Effector memory CD8-positive, alpha-beta T cell (primary cell): Measurements from ENCODE around the gene MAGT1.
"Not testable (repeated sequence)": the region's sequence is repeated elsewhere in the genome, so short reads cannot be mapped to it uniquely, and the experiment has no call there.

ENCODE experiments used
- ATAC-seq: fragments of 150-1000 bp; cut with Tn5 transposase; replicated peaks from 2 replicates; pipeline ENCODE4 v1.10.0; 2021; ENCODE audit warnings: mild to moderate bottlenecking, moderate library complexity
- DNase-seq, 3 experiments: peaks; one replicate each; pipeline ENCODE4 v3.0.0; 2021
- H3K27ac Mint-ChIP-seq, 2 donors: one replicate each; pipeline ENCODE4 v1.8.0; 2022; ENCODE audit warnings: mild to moderate bottlenecking in 2 of 2, mixed read lengths in 2 of 2, moderate library complexity in 2 of 2
- H3K27me3 Mint-ChIP-seq, 2 donors: one replicate each; pipeline ENCODE4 v1.8.0; 2022; ENCODE audit warnings: mixed read lengths in 2 of 2
- H3K36me3 Mint-ChIP-seq: one replicate; pipeline ENCODE4 v1.8.0; 2022; ENCODE audit warnings: mild to moderate bottlenecking, moderate library complexity, mixed read lengths; ENCODE audit not compliant: insufficient read depth
- H3K4me1 Mint-ChIP-seq, 2 donors: one replicate each; pipeline ENCODE4 v1.8.0; 2022; ENCODE audit warnings: low read depth in 2 of 2, mixed read lengths in 2 of 2
- H3K4me3 Mint-ChIP-seq, 2 donors: one replicate each; pipeline ENCODE4 v1.8.0; 2022; ENCODE audit warnings: mild to moderate bottlenecking in 2 of 2, mixed read lengths in 2 of 2, moderate library complexity in 2 of 2
- H3K9me3 Mint-ChIP-seq, 2 donors: one replicate each; pipeline ENCODE4 v1.8.0; 2022; ENCODE audit warnings: mixed read lengths in 2 of 2

The MAGT1 gene

GRCh38 chrX:77910108-77910840 is 15.0 kb upstream of the MAGT1 start, which contains the start of gene ATP7A:
Gene ATP7A (plus strand): TSS chrX:77910693. CDS start chrX:77971642, 60,949 bp downstream.
- Mint-ChIP-seq H3K9me3 (no peaks in the 10 kb centered on the region), H3K27ac (peak within 1 kb of the TSS; percentile 98), H3K4me3 (peak within 1 kb of the TSS; percentile 95 to 97), H3K36me3 (peaks cover 19% of the 10 kb centered on the region), H3K27me3 (no peaks in the 10 kb centered on the region), H3K4me1 (peaks cover 9 to 12% of the 10 kb centered on the region in 2 donors)
- peak; percentile 82 to 86 (median 85) for DNase-seq
- peak; percentile 91 for ATAC-seq

GRCh38 chrX:77901506-77901905 is 6.3 kb upstream of the MAGT1 start:
- no peak for ATAC-seq
- H3K36me3 Mint-ChIP-seq: peaks cover 57% of the 10 kb centered on the region
- H3K27ac Mint-ChIP-seq: peak overlapping the region in 1 of 2 donors; percentile 96
- H3K4me1 Mint-ChIP-seq: peaks cover 6 to 14% of the 10 kb centered on the region in 2 donors
- DNase-seq: no peak
- no peaks in the 10 kb centered on the region for H3K27me3 Mint-ChIP-seq
- peak overlapping the region; percentile 38 to 94 for H3K4me3 Mint-ChIP-seq
- no peaks in the 10 kb centered on the region for H3K9me3 Mint-ChIP-seq

GRCh38 chrX:77900688-77901087 is 5.5 kb upstream of the MAGT1 start:
- Mint-ChIP-seq H3K9me3 (no peaks in the 10 kb centered on the region), H3K4me1 (peaks cover 6 to 16% of the 10 kb centered on the region in 2 donors), H3K27ac (peak overlapping the region; percentile 96), H3K4me3 (peak overlapping the region; percentile 89 to 94), H3K27me3 (no peaks in the 10 kb centered on the region), H3K36me3 (peaks cover 57% of the 10 kb centered on the region)
- ATAC-seq (no peak), DNase-seq (no peak)

GRCh38 chrX:77899081-77899828 is 4.0 kb upstream of the MAGT1 start, which contains the start of gene COX7B:
Gene COX7B (plus strand): TSS chrX:77899468. CDS start chrX:77899554, 86 bp downstream.
- no peaks in the 10 kb centered on the region for H3K27me3 Mint-ChIP-seq
- no peaks in the 10 kb centered on the region for H3K9me3 Mint-ChIP-seq
- peak within 1 kb of the TSS; percentile 89 to 94 for H3K4me3 Mint-ChIP-seq
- ATAC-seq (peak; percentile 60), DNase-seq (peak; percentile 65 to 70 (median 68))
- peaks cover 11 to 18% of the 10 kb centered on the region in 2 donors for H3K4me1 Mint-ChIP-seq
- peak within 1 kb of the TSS; percentile 96 for H3K27ac Mint-ChIP-seq
- H3K36me3 Mint-ChIP-seq: peaks cover 54% of the 10 kb centered on the region

- Mint-ChIP-seq H3K27me3 (no peaks in the 10 kb centered on the region), H3K4me1 (peaks cover 11 to 25% of the 10 kb centered on the region in 2 donors), H3K27ac (no peak overlapping the region), H3K36me3 (peaks cover 13% of the 10 kb centered on the region), H3K4me3 (peak overlapping the region; percentile 58 to 96), H3K9me3 (no peaks in the 10 kb centered on the region)
- DNase-seq (no peak), ATAC-seq (no peak)
Observed at GRCh38 chrX:77893713-77894112, 1.5 kb downstream of the MAGT1 start.

- Mint-ChIP-seq H3K4me3 (peak overlapping the region; percentile 58 to 96), H3K27me3 (no peaks in the 10 kb centered on the region), H3K27ac (peak overlapping the region; percentile 42 to 67), H3K4me1 (peaks cover 11 to 25% of the 10 kb centered on the region in 2 donors), H3K9me3 (no peaks in the 10 kb centered on the region), H3K36me3 (peaks cover 13% of the 10 kb centered on the region)
- no peak for DNase-seq
- no peak for ATAC-seq
Observed at GRCh38 chrX:77892887-77893286, 2.3 kb downstream of the MAGT1 start.

GRCh38 chrX:77881418-77881817 is 13.8 kb downstream of the MAGT1 start:
- not testable (repeated sequence) for H3K27ac Mint-ChIP-seq, H3K9me3 Mint-ChIP-seq, DNase-seq, H3K4me3 Mint-ChIP-seq, H3K4me1 Mint-ChIP-seq, H3K27me3 Mint-ChIP-seq, ATAC-seq
- H3K36me3 Mint-ChIP-seq: peaks cover 17% of the 10 kb centered on the region

GRCh38 chrX:77875372-77875771 is 19.9 kb downstream of the MAGT1 start:
- no peaks in the 10 kb centered on the region for H3K27me3 Mint-ChIP-seq
- H3K36me3 Mint-ChIP-seq: peaks cover 46% of the 10 kb centered on the region
- no peak for ATAC-seq
- no peak for DNase-seq
- no peak overlapping the region for H3K27ac Mint-ChIP-seq
- peaks cover 3 to 4% of the 10 kb centered on the region in 2 donors for H3K4me1 Mint-ChIP-seq
- H3K9me3 Mint-ChIP-seq: no peaks in the 10 kb centered on the region
- no peak overlapping the region for H3K4me3 Mint-ChIP-seq

GRCh38 chrX:77831544-77831943 is 63.7 kb downstream of the MAGT1 start:
- H3K9me3 Mint-ChIP-seq, H3K4me1 Mint-ChIP-seq, H3K27me3 Mint-ChIP-seq, DNase-seq, ATAC-seq, H3K27ac Mint-ChIP-seq, H3K4me3 Mint-ChIP-seq: not testable (repeated sequence)
- peaks cover 20% of the 10 kb centered on the region for H3K36me3 Mint-ChIP-seq

- H3K9me3 Mint-ChIP-seq, H3K36me3 Mint-ChIP-seq, ATAC-seq, H3K4me1 Mint-ChIP-seq, H3K27me3 Mint-ChIP-seq, DNase-seq, H3K4me3 Mint-ChIP-seq, H3K27ac Mint-ChIP-seq: not testable (repeated sequence)
Observed at GRCh38 chrX:77821989-77822388, 73.2 kb downstream of the MAGT1 start.

GRCh38 chrX:77820091-77820727 is 75.0 kb downstream of the MAGT1 start:
- ATAC-seq (no peak), DNase-seq (no peak)
- Mint-ChIP-seq H3K36me3 (peaks cover 2% of the 10 kb centered on the region), H3K9me3 (peaks cover 0 to 2% of the 10 kb centered on the region in 2 donors), H3K4me1 (no peaks in the 10 kb centered on the region), H3K27me3 (no peaks in the 10 kb centered on the region), H3K4me3 (no peak overlapping the region), H3K27ac (no peak overlapping the region)

GRCh38 chrX:77814210-77814609 is 81.0 kb downstream of the MAGT1 start:
- Mint-ChIP-seq H3K36me3 (no peaks in the 10 kb centered on the region), H3K27ac (no peak overlapping the region), H3K4me3 (no peak overlapping the region), H3K4me1 (no peaks in the 10 kb centered on the region), H3K27me3 (no peaks in the 10 kb centered on the region), H3K9me3 (no peaks in the 10 kb centered on the region)
- DNase-seq (no peak), ATAC-seq (no peak)

- H3K9me3 Mint-ChIP-seq: no peaks in the 10 kb centered on the region
- ATAC-seq (no peak), DNase-seq (no peak)
- no peaks in the 10 kb centered on the region for H3K4me1 Mint-ChIP-seq
- H3K4me3 Mint-ChIP-seq: no peak overlapping the region
- H3K36me3 Mint-ChIP-seq: no peaks in the 10 kb centered on the region
- H3K27me3 Mint-ChIP-seq: no peaks in the 10 kb centered on the region
- H3K27ac Mint-ChIP-seq: no peak overlapping the region
Observed at GRCh38 chrX:77802201-77802600, 93.0 kb downstream of the MAGT1 start.
